ENCODE measurements around the gene SLC12A7.
"Not testable (repeated sequence)": the region's sequence is repeated elsewhere in the genome, so short reads cannot be mapped to it uniquely, and the experiment has no call there.

Gene SLC12A7

DNA sequence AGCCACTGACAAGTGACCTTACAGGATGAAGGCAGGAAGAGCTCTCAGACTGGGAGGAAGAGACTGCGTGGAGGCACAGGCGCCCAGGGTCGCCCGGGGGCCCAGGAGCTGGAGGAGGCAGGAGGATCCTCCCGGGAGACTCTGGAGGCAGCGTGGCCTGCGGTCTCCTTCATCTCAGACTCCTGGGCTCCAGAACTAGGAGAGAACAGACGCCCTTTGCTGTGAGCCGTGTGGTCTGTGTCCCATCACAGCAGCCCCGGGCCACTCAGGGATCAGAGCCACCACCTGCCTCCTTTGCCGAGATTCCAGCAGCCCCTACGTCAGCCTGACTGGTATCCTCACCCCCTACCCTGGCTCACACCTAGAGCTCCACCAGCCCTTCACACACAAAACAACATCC is 45.2 kb downstream of the SLC12A7 start:
- Histone ChIP-seq H3K4me1 (ENCODE audit: insufficient read depth, low read length) (no peaks in the 10 kb centered on the region), H2AFZ (ENCODE audit: low read depth, low read length) (no peak overlapping the region), H3K36me3 (ENCODE audit: insufficient read depth, low read length) (peaks cover 12% of the 10 kb centered on the region), H3K4me3 (ENCODE audit: low read length) (no peak overlapping the region), H3K27me3 (ENCODE audit: insufficient read depth, low read length) (no peaks in the 10 kb centered on the region), H3K9me3 (ENCODE audit: low read length) (no peaks in the 10 kb centered on the region)

DNA sequence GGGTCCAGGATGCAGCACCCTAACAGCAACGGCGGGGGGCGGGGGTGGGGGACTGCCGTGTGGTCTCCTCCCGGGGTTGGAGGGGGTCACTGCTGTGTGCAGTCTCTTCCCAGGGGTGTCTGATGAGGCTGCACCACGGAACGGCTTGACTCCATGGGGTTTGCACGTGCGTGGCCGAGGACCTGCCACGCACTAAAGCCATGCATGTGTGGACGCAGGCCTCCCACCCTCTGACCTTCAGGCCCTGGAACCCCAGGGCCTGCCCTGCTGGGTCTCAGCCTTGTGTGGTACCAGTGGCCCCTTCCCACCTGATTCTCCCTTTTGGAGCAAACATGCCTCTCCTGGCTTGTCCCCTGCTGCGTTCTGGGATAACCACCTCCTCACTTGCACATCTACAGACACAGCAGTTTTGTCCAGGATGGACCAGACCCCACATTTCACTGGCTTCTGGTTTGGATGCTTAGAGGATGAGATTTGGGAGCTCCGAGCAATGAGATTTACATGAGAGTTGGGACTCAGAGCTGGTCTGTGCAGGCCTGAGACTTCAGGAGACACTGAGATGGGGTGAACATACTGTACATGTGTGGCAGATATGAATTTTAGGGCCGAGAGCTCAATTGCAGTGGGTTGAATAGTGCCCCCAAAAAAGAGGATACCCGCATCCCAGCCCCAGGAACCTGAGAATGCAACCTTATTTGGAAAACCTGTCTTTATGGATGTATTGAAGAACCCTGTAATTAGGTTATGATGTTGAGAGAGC is 45.8 kb downstream of the SLC12A7 start:
- Histone ChIP-seq H3K4me3 (ENCODE audit: low read length) (no peak overlapping the region), H3K27me3 (ENCODE audit: insufficient read depth, low read length) (no peaks in the 10 kb centered on the region), H2AFZ (ENCODE audit: low read depth, low read length) (no peak overlapping the region), H3K9me3 (ENCODE audit: low read length) (no peaks in the 10 kb centered on the region), H3K36me3 (ENCODE audit: insufficient read depth, low read length) (peaks cover 12% of the 10 kb centered on the region), H3K4me1 (ENCODE audit: insufficient read depth, low read length) (no peaks in the 10 kb centered on the region)

DNA sequence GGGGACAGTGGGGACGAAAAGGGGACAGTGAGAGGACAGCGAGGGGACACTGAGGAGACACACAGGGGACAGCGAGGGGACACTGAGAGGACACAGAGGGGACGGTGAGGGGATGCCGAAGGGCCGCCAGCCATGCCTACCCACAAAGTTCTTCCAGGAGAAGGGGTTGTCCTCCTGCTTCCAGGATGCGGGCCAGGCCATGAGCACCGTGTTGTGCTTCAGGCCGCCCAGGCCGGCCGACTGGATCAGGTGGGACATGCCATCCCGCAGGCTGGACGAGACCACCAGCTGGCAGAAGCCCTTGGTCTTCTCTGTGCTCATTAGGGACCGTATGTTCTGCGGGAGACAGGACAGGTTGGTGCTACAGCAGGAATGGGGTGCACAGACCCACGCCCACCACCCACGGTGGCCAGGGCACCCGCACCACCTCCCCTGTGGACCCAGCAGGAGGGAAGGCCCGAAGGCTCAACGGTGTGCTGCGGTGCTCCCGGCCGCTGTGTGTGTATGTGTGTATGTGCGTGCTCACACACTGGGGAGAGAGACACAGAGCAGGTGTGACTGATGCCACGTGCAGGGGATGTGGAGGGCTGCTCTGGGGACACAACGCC is 46.6 kb downstream of the SLC12A7 start:
- Histone ChIP-seq H2AFZ (ENCODE audit: low read depth, low read length) (no peak overlapping the region), H3K4me1 (ENCODE audit: insufficient read depth, low read length) (no peaks in the 10 kb centered on the region), H3K27me3 (ENCODE audit: insufficient read depth, low read length) (no peaks in the 10 kb centered on the region), H3K36me3 (ENCODE audit: insufficient read depth, low read length) (peaks cover 14% of the 10 kb centered on the region), H3K9me3 (ENCODE audit: low read length) (no peaks in the 10 kb centered on the region), H3K4me3 (ENCODE audit: low read length) (no peak overlapping the region)

DNA sequence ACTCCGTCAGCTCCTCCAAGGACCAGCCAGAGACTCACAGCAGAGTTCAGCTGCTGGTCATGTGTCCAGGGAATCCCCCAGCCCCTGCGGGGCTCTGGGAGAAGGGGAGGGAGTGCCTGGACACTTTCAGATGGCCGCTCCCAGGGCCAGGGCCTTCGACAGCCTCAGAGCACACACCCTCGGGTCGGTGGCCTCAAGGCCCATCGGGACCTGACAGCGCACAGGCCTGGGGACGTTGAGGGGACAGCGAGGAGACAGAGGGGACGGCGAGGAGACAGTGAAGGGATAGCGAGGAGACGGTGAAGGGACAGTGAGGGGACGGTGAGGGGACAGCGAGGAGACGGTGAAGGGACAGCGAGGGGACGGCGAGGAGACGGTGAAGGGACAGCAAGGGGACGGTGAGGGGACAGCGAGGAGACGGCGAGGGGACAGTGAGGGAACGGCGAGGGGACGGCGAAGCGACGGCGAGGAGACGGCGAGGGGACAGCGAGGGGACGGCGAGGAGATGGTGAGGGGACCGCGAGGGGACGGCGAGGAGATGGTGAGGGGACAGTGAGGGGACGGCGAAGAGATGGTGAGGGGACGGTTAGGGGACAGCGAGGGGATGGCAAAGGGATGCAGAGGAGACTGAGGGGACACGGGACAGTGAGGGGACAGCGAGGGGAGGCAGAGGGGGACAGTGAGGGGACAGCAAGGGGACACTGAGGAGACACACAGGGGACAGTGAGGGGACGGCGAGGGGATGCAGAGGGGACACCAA is 47.3 kb downstream of the SLC12A7 start:
- Histone ChIP-seq H3K4me3 (ENCODE audit: low read length) (no peak overlapping the region), H3K9me3 (ENCODE audit: low read length) (no peaks in the 10 kb centered on the region), H3K36me3 (ENCODE audit: insufficient read depth, low read length) (peaks cover 14% of the 10 kb centered on the region), H3K27me3 (ENCODE audit: insufficient read depth, low read length) (no peaks in the 10 kb centered on the region), H3K4me1 (ENCODE audit: insufficient read depth, low read length) (no peaks in the 10 kb centered on the region), H2AFZ (ENCODE audit: low read depth, low read length) (no peak overlapping the region)

DNA sequence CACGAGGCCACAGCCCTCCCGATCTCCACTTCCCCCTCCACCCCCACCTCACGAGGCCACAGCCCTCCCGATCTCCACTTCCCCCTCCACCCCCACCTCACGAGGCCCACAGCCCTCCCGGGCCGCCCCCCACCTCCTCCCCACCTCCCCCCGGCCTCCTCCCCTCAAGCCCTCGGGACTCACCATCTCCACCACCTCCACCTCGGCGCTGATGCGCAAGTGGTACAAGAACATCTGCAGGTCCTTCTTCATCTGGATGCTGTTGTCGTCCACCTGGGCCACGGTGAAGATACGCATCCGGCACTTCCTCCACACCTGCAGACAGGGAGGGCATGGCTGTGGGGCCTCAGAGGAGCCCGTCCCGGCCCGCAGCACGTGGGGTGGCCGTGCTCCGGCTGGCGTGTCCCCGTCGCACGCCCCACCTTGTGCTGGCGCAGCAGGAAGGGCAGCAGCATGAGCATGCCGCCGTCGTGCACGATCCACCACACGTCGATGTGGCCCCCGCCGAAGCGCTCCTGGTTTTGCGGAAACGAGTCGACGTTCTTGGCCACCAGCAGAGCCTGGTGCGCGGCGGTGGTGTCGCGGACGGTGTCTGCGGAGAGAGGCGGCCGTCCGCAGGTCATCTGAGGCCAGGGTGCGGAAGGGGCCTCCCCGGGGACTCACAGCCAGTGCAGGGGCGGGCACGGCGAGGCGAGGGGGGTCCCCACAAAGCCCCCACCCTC is 48.0 kb downstream of the SLC12A7 start:
- H3K36me3 ChIP-seq (ENCODE audit: insufficient read depth, low read length), result peaks cover 14% of the 10 kb centered on the region
- no peaks in the 10 kb centered on the region for H3K4me1 ChIP-seq (ENCODE audit: insufficient read depth, low read length)
- no peaks in the 10 kb centered on the region for H3K9me3 ChIP-seq (ENCODE audit: low read length)
- H2AFZ ChIP-seq (ENCODE audit: low read depth, low read length), result no peak overlapping the region
- H3K27me3 ChIP-seq (ENCODE audit: insufficient read depth, low read length), result no peaks in the 10 kb centered on the region
- H3K4me3 ChIP-seq (ENCODE audit: low read length), result no peak overlapping the region

DNA sequence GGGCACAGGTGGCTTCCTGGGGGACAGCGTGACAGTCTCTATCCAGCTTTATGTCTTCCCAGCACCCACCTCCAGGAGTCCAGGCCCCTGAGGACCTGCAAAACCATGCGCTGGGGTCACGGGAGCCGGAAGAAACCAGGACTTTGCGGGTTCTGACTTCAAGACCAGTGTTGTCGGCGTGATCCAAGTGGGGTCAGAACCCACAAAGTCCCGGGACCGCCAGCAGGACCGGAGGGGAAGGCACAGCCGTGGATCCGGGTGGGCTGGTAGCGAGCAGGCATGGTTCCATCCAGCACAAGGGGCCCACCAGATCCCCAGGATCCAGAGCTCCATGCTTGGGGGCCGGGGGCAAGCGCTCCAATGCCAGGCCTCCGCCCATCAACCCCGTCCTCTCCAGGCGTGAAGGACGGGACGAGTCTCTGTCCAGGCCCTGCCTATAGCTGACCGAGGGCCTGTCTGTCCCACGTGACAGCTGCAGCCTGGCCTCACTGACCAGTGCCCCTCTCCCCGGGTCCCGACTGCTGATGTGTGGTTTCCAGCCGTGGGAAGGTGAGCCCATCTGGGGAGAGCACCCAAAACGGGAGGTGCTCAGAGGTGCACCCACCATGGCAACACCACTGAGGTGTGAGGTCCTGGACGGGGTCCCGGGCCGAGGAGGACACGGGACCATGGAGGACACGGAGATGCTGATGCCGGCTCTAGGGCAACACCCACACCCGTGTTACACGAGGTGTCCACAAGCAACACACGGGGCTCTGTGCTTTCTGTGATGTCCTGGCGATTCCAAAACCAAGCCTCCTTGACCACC is 48.9 kb downstream of the SLC12A7 start:
- H3K9me3 ChIP-seq (ENCODE audit: low read length), result no peaks in the 10 kb centered on the region
- peaks cover 14% of the 10 kb centered on the region for H3K36me3 ChIP-seq (ENCODE audit: insufficient read depth, low read length)
- H2AFZ ChIP-seq (ENCODE audit: low read depth, low read length), result no peak overlapping the region
- no peaks in the 10 kb centered on the region for H3K27me3 ChIP-seq (ENCODE audit: insufficient read depth, low read length)
- H3K4me3 ChIP-seq (ENCODE audit: low read length), result no peak overlapping the region
- no peaks in the 10 kb centered on the region for H3K4me1 ChIP-seq (ENCODE audit: insufficient read depth, low read length)

DNA sequence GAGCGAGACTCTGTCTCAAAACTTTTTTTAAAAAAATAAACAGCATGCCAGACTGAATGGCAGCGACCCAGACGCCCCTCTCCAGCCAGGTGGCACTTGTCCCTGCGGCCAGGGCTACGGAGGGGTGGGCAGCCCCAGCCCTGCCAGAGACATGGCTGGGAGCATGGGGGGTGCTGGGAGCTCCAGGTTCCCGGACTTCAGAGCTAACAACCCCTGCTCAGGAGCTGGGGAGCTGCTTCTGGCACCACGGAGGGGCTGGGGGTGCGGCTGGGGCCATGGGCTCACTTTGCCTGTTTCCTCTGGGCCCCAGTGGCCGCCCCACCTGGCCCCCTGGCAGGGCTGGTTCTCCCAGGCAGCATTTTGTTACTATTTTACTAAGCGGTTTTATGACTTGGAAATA is 49.9 kb downstream of the SLC12A7 start:
- no peaks in the 10 kb centered on the region for H3K9me3 ChIP-seq (ENCODE audit: low read length)
- no peaks in the 10 kb centered on the region for H3K27me3 ChIP-seq (ENCODE audit: insufficient read depth, low read length)
- no peak overlapping the region for H2AFZ ChIP-seq (ENCODE audit: low read depth, low read length)
- no peak overlapping the region for H3K4me3 ChIP-seq (ENCODE audit: low read length)
- H3K4me1 ChIP-seq (ENCODE audit: insufficient read depth, low read length), result no peaks in the 10 kb centered on the region
- peaks cover 20% of the 10 kb centered on the region for H3K36me3 ChIP-seq (ENCODE audit: insufficient read depth, low read length)

DNA sequence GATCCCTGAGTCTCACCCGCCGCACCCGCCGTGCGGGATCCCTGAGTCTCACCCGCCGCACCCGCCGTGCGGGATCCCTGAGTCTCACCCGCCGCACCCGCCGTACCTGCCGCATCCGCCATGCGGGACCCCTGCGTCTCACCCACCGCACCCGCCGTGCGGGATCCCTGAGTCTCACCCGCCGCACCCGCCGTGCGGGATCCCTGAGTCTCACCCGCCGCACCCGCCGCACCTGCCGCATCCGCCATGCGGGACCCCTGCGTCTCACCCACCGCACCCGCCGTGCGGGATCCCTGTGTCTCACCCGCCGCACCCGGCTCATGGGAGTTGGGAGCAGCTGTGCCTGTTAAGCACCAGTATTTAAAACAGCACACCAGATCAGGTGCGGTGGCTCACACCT is 50.6 kb downstream of the SLC12A7 start:
- H3K4me1 ChIP-seq (ENCODE audit: insufficient read depth, low read length); H3K27me3 ChIP-seq (ENCODE audit: insufficient read depth, low read length); H3K4me3 ChIP-seq (ENCODE audit: low read length); H2AFZ ChIP-seq (ENCODE audit: low read depth, low read length); H3K9me3 ChIP-seq (ENCODE audit: low read length): not testable (repeated sequence)
- H3K36me3 ChIP-seq (ENCODE audit: insufficient read depth, low read length), result peaks cover 25% of the 10 kb centered on the region

DNA sequence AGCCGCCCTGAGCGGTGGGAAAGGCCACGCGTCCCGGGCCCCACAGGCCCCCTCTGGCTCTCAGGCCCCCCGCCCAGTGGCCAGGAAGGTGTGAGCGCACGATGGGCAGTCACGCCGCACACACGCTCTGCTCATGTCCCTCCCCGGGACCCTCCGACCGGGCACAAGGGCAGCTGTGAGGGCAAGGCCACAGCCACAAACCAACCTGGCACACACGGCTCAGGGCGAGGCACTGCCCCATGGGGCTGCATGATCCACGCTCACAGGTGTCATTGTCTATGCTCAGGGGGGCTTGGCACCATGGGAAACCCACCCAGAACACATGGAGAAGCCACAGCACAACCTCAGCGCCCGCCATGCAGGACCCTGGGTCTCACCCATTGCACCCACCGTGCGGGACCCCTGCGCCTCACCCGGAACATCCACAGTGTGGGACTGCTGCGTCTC is 51.3 kb downstream of the SLC12A7 start:
- no peaks in the 10 kb centered on the region for H3K27me3 ChIP-seq (ENCODE audit: insufficient read depth, low read length)
- no peak overlapping the region for H2AFZ ChIP-seq (ENCODE audit: low read depth, low read length)
- H3K36me3 ChIP-seq (ENCODE audit: insufficient read depth, low read length), result peaks cover 26% of the 10 kb centered on the region
- H3K9me3 ChIP-seq (ENCODE audit: low read length), result no peaks in the 10 kb centered on the region
- no peaks in the 10 kb centered on the region for H3K4me1 ChIP-seq (ENCODE audit: insufficient read depth, low read length)
- no peak overlapping the region for H3K4me3 ChIP-seq (ENCODE audit: low read length)

DNA sequence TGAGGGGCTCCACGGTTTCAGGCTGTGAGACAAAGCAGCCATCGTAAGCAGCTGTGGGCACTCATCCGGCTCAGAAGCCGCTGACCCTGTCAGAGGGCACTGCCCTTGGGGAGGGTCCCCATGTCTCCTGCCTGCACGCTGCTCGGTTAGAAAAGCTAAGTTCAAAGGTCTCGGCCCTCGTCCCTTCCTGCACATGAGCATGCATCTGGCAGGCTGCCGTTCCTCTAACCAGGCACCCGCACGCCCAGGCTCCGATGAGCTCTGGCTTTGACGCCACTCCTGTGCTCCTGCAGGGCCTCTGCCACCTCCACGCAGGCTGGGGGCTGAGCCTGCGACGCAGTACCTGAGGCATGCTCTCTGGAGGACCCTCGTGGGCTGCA is 52.0 kb downstream of the SLC12A7 start:
- peaks cover 32% of the 10 kb centered on the region for H3K36me3 ChIP-seq (ENCODE audit: insufficient read depth, low read length)
- no peaks in the 10 kb centered on the region for H3K4me1 ChIP-seq (ENCODE audit: insufficient read depth, low read length)
- H2AFZ ChIP-seq (ENCODE audit: low read depth, low read length), result no peak overlapping the region
- no peak overlapping the region for H3K4me3 ChIP-seq (ENCODE audit: low read length)
- no peaks in the 10 kb centered on the region for H3K9me3 ChIP-seq (ENCODE audit: low read length)
- H3K27me3 ChIP-seq (ENCODE audit: insufficient read depth, low read length), result no peaks in the 10 kb centered on the region

DNA sequence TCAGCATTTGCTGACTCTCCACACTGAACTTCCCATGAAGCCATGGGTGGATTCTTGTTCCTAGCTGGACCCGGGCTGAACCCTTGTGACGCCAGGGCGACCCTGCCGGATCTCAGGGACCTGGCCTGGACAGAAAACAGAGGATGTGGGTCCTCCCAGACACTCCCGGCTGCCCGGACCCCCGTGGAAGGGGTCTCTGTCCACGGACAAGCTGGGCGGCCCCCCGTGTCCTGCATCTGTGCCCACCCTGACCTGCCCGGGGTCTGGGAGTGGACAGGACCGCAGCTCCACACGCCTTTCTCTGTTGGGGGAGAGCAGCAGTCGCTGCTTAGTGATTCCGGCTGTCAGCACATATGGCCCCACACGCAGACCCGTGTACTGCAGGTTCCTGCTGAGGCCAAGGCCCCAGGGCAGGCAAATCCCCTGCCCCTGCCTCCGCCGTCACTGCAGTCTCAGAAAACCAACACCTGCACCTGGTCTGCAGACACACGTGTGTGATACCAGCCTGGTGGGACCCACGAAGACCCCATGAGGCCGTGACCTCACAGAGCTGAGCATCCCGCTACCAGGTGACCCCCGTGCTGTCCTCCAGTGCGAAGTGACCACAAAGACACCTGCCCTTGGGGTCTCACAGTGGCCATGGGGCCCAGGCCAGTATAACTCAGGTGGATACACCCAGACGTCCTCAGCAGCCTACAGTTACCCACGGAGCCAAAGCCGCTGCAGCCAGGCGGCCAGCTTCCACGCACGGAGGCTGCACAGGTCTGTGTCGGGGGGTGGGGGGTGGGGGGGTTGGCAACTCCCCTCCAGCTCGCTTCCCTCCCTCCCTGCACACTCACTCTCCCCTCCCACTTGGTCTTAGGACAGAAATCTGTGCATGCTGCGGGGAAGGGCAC is 52.6 kb downstream of the SLC12A7 start:
- no peaks in the 10 kb centered on the region for H3K27me3 ChIP-seq (ENCODE audit: insufficient read depth, low read length)
- H3K9me3 ChIP-seq (ENCODE audit: low read length), result no peaks in the 10 kb centered on the region
- peaks cover 34% of the 10 kb centered on the region for H3K36me3 ChIP-seq (ENCODE audit: insufficient read depth, low read length)
- H3K4me1 ChIP-seq (ENCODE audit: insufficient read depth, low read length), result no peaks in the 10 kb centered on the region
- no peak overlapping the region for H3K4me3 ChIP-seq (ENCODE audit: low read length)
- H2AFZ ChIP-seq (ENCODE audit: low read depth, low read length), result no peak overlapping the region
